HepG2 (cell line): ENCODE measurements around the gene EIF3M. TPM values are rescaled to one million over a fixed set of nuclear protein-coding genes. Genes with fewer than 3 reads are reported as not detected.

Experiments used
- ATAC-seq: fragments of 200-7000 bp; cut with Tn5 transposase; 3 replicates; pipeline ENCODE4 v1.9.1; 2020; ENCODE audit warnings: mild to moderate bottlenecking, moderate library complexity
- BruUV-seq: library from RNA; stranded (reverse); fragments of 400-500 nt; replicated peaks from 2 replicates; lab custom pipeline; 2021; lab: Mats Ljungman, UMichigan
- CTCF ChIA-PET: fragments of 300-600 bp; formaldehyde crosslinking; extraction: SDS; loops from one replicate; lab custom pipeline; 2021; ENCODE audit warnings: low total read pairs, inconsistent platforms, low intra/inter-chr PET ratio; lab: Yijun Ruan, JAX
- POLR2A ChIA-PET: fragments of 350-600 bp; sonication (Branson Sonifier 250); formaldehyde crosslinking; loops from one replicate; lab custom pipeline; 2020; ENCODE audit warnings: antibody characterized with exemption, inconsistent platforms; lab: Yijun Ruan, JAX
- DNase-seq: peaks from one replicate; pipeline ENCODE4 v3.0.0-alpha.2; 2015; ENCODE audit warnings: low spot score
- FAIRE-seq: peaks from 3 replicates; lab custom pipeline; 2011; peaks lifted over from hg19 to GRCh38; lab: Jason Lieb, UNC
- H2AFZ ChIP-seq: one replicate; pipeline ENCODE4 v1.6.1; 2011; ENCODE audit warnings: low read length, inconsistent platforms
- H3K27ac ChIP-seq: fragments of 300-600 bp; 3 replicates; pipeline ENCODE4 v1.8.0; 2011; ENCODE audit warnings: mixed run types, mild to moderate bottlenecking, mixed read lengths, low read length, inconsistent platforms; ENCODE audit not compliant: insufficient read depth; ENCODE audit errors: extremely low read length
- H3K27me3 ChIP-seq, 2 experiments: fragments of 200-600 bp in 1 of 2; 2 replicates in 1 of 2; 3 replicates in 1 of 2; pipeline versions ENCODE4 v1.6.0 to v1.8.0; 2011; ENCODE audit warnings: low read length in 2 of 2, mild to moderate bottlenecking in 2 of 2, moderate library complexity in 2 of 2, inconsistent platforms in 1 of 2; ENCODE audit not compliant: insufficient read depth in 2 of 2, control insufficient read depth in 1 of 2
- H3K36me3 ChIP-seq, 2 experiments: fragments of 200-600 bp in 1 of 2; replicated peaks in 1 of 2; 2 replicates in 1 of 2; 3 replicates in 1 of 2; pipeline versions ENCODE4 v1.5.1 to v1.8.0; 2011; ENCODE audit warnings: low read length in 2 of 2, inconsistent platforms in 1 of 2; ENCODE audit not compliant: insufficient read depth in 2 of 2, control insufficient read depth in 1 of 2
- H3K4me1 ChIP-seq: 2 replicates; pipeline ENCODE4 v1.5.1; 2012; ENCODE audit warnings: low read length, inconsistent platforms; ENCODE audit not compliant: insufficient read depth
- H3K4me2 ChIP-seq: 2 replicates; pipeline ENCODE4 v1.6.0; 2011; ENCODE audit warnings: low read depth, low read length, inconsistent platforms
- H3K4me3 ChIP-seq, 3 experiments: fragments of 200-600 bp in 1 of 3; sonication (generic), shearing (Covaris generic) in 1 of 3; replicated peaks in 1 of 3; 2 replicates each; pipeline ENCODE4 v1.5.1; 2011 to 2016; ENCODE audit warnings: low read length in 3 of 3, inconsistent platforms in 2 of 3, low read depth in 2 of 3, mild to moderate bottlenecking in 2 of 3, control low read depth in 1 of 3, mixed read lengths in 1 of 3; ENCODE audit not compliant: insufficient read depth in 1 of 3
- H3K79me2 ChIP-seq: one replicate; pipeline ENCODE4 v1.6.1; 2011; ENCODE audit warnings: low read length, inconsistent platforms; ENCODE audit not compliant: insufficient read depth
- H3K9ac ChIP-seq: 2 replicates; pipeline ENCODE4 v1.6.0; 2011; ENCODE audit warnings: mild to moderate bottlenecking, low read depth, low read length, inconsistent platforms; ENCODE audit not compliant: insufficient read depth
- H3K9me3 ChIP-seq: 2 replicates; pipeline ENCODE4 v1.5.1; 2012; ENCODE audit warnings: mild to moderate bottlenecking, low read length
- H4K20me1 ChIP-seq: 2 replicates; pipeline ENCODE4 v1.6.0; 2011; ENCODE audit warnings: inconsistent platforms, mild to moderate bottlenecking, low read length, moderate library complexity; ENCODE audit not compliant: insufficient read depth
- DDIT3 ChIP-seq: sonication (generic); formaldehyde crosslinking; IDR thresholded peaks from 2 replicates; pipeline ENCODE4 v1.4.0; 2020; ENCODE audit warnings: mild to moderate bottlenecking, missing genetic modification reagents
- FOXP4 ChIP-seq: sonication (generic); formaldehyde crosslinking; IDR thresholded peaks from 2 replicates; pipeline ENCODE4 v1.4.0; 2020; ENCODE audit warnings: missing genetic modification reagents
- HINFP ChIP-seq: sonication (generic); formaldehyde crosslinking; IDR thresholded peaks from 2 replicates; pipeline ENCODE4 v1.4.0; 2020; ENCODE audit warnings: low read depth, mild to moderate bottlenecking, missing genetic modification reagents
- HNF1B ChIP-seq: sonication (generic); formaldehyde crosslinking; IDR thresholded peaks from 2 replicates; pipeline ENCODE4 v1.5.1; 2020; ENCODE audit warnings: mild to moderate bottlenecking, moderate library complexity, missing genetic modification reagents
- NFIC ChIP-seq: IDR thresholded peaks from 2 replicates; pipeline ENCODE4 v1.6.1; 2012; ENCODE audit warnings: mild to moderate bottlenecking, low read length, inconsistent platforms
- PTBP1 ChIP-seq: fragments of 200-400 bp; formaldehyde crosslinking; IDR thresholded peaks from 2 replicates; pipeline ENCODE4 v1.6.1; 2018; ENCODE audit warnings: low read length, low read depth; ENCODE audit not compliant: poor library complexity, severe bottlenecking
- RAD21 ChIP-seq: fragments of 450-650 bp; formaldehyde crosslinking; IDR thresholded peaks from 2 replicates; pipeline ENCODE4 v1.5.0; 2020; ENCODE audit warnings: mild to moderate bottlenecking
- ZNF510 ChIP-seq: sonication (generic); formaldehyde crosslinking; IDR thresholded peaks from 2 replicates; pipeline ENCODE4 v1.4.0; 2020; ENCODE audit warnings: low read depth, mild to moderate bottlenecking, missing genetic modification reagents
- ZNF557 ChIP-seq: sonication (generic); formaldehyde crosslinking; IDR thresholded peaks from 2 replicates; pipeline ENCODE4 v1.4.0; 2020; ENCODE audit warnings: missing genetic modification reagents
- ZNF580 ChIP-seq: IDR thresholded peaks from 2 replicates; pipeline ENCODE4 v1.6.1; 2016; ENCODE audit warnings: low read depth, borderline replicate concordance
- WGBS: methylation state at CpG from one replicate; pipeline ENCODE4 v1.1.6; 2017; ENCODE audit warnings: low lambda C conversion rate; 5-methylcytosine and 5-hydroxymethylcytosine counted together
- in situ Hi-C: cut with HindIII; loops from 2 replicates; pipeline ENCODE4 v1.10.0; 2017; ENCODE audit warnings: low pct_unique_long_range_greater_than_20kb; ENCODE audit not compliant: extremely low pct_ligation_motif_present
- intact Hi-C: fragments of 100-400 bp; cut with micrococcal nuclease; formaldehyde crosslinking; loops from one replicate; pipeline ENCODE4 v1.10.0; 2022; ENCODE audit not compliant: unreplicated experiment
- polyA plus RNA-seq, 8 experiments: library from polyadenylated mRNA; depleted of rRNA in 3 of 8; stranded (reverse) in 7 of 8; unstranded in 1 of 8; fragments of >200 nt; fragmentation: Illumina TruSeq in 4 of 8; extraction: Trizol in 4 of 8; gene quantifications; 2 replicates each; pipeline versions ENCODE4 v1.2.1 to v1.2.3, GENCODE V29; 2011 to 2016; ENCODE audit warnings: low read depth in 4 of 8, missing spikeins in 1 of 8, mixed read lengths in 1 of 8; ENCODE audit not compliant: insufficient read depth in 1 of 8
- total RNA-seq, 5 experiments: library from RNA; depleted of rRNA; stranded (reverse); fragments of >200 nt; fragmentation: Illumina TruSeq; extraction: Trizol; gene quantifications; 2 replicates each; pipeline ENCODE4 v1.2.3, GENCODE V29; 2016; ENCODE audit warnings: low read depth in 1 of 5

The EIF3M gene
- total and polyA plus RNA-seq, 2 of the 13 experiments (the other 11 are each of a cell fraction or from before 2014, with no cell fraction given) = 279 to 389 TPM

- TF ChIP-seq DDIT3 (CRISPR knock-in tag) (no peak), ZNF557 (CRISPR knock-in tag) (no peak), ZNF580 (no peak)
These were observed 20.6 kb upstream of the EIF3M start (continued) for GRCh38 chr11:32562839-32563599.

- BruUV-seq = no TSS peak
- FAIRE-seq (no peak), DNase-seq (no peak), ATAC-seq (no peak)
- Histone ChIP-seq H3K9ac (no peak overlapping the region), H3K4me2 (no peak overlapping the region), H3K9me3 (no peaks in the 10 kb centered on the region), H3K27ac (no peak overlapping the region), H3K79me2 (no peaks in the 10 kb centered on the region), H3K4me1 (no peaks in the 10 kb centered on the region), H2AFZ (no peak overlapping the region), H3K36me3 (no peaks in the 10 kb centered on the region), H3K4me3 (no peak overlapping the region), H4K20me1 (no peaks in the 10 kb centered on the region), H3K27me3 (peaks cover 0 to 4% of the 10 kb centered on the region in 2 experiments; a peak in 1 of 5 replicates)
- intact Hi-C loops (no loop called here), in situ Hi-C loops (no loop called here)
- POLR2A ChIA-PET = no interaction called here
- TF ChIP-seq ZNF557 (CRISPR knock-in tag) = no peak
- CTCF ChIA-PET = no interaction called here
- WGBS = 21% methylated on average over 3 of the region's 3 CpGs
These were observed 20.1 kb upstream of the EIF3M start for GRCh38 chr11:32563600-32563959.

- FAIRE-seq (no peak), ATAC-seq (no peak), DNase-seq (no peak)
- H3K4me3 ChIP-seq = no peak overlapping the region
- no peaks in the 10 kb centered on the region for H3K9me3 ChIP-seq
- H3K27me3 ChIP-seq = peaks cover 0 to 10% of the 10 kb centered on the region in 2 experiments; a peak in 2 of 5 replicates
- H3K36me3 ChIP-seq = no peaks in the 10 kb centered on the region
- CTCF ChIA-PET = no interaction called here
- WGBS = 7% methylated on average over 2 of the region's 2 CpGs
- H4K20me1 ChIP-seq = no peaks in the 10 kb centered on the region
- BruUV-seq = no TSS peak
- no peaks in the 10 kb centered on the region for H3K79me2 ChIP-seq
- H3K4me2 ChIP-seq = no peak overlapping the region
- no peak overlapping the region for H3K27ac ChIP-seq
- H3K9ac ChIP-seq = no peak overlapping the region
- in situ Hi-C loops (no loop called here), intact Hi-C loops (no loop called here)
- POLR2A ChIA-PET = no interaction called here
- H2AFZ ChIP-seq = no peak overlapping the region
- H3K4me1 ChIP-seq = no peaks in the 10 kb centered on the region
- no peak for TF ChIP-seq FOXP4 (CRISPR knock-in tag)
- no peak for TF ChIP-seq PTBP1
- TF ChIP-seq HNF1B = no peak
- TF ChIP-seq HINFP (CRISPR knock-in tag) = no peak
- TF ChIP-seq RAD21 (CRISPR knock-in tag) = no peak
- TF ChIP-seq ZNF510 (CRISPR knock-in tag) = no peak
- no peak for TF ChIP-seq NFIC
These were observed 17.1 kb upstream of the EIF3M start for GRCh38 chr11:32566517-32566916.
